ENCODE data around the gene RFESD. TPM values are rescaled to one million over a fixed set of nuclear protein-coding genes. Genes with fewer than 3 reads are reported as not detected.

The RFESD gene
- total and polyA plus RNA-seq, 2 of the 8 experiments (the other 6 are each of a cell fraction or from before 2014, with no cell fraction given): 1.7 to 2.0 TPM

- TF ChIP-seq CHD7 (IDR thresholded peaks at IDR 0.05; ENCODE audit: insufficient replicate concordance, low read length) (no peak), POLR2A (IDR thresholded peaks at IDR 0.05; ENCODE audit: control extremely low read depth in 1 of 2, low read depth in 2 of 2, low read length in 2 of 2) (no peak), RAD21 (IDR thresholded peaks at IDR 0.05 in 1 of 2, conservative IDR thresholded peaks at IDR 0.05 in 1 of 2; ENCODE audit: low read depth in 2 of 2, low read length in 2 of 2) (peak; percentile 55 to 63), SUZ12 (IDR thresholded peaks at IDR 0.05; ENCODE audit: low read length) (no peak)
- TF ChIP-seq, protein P1, sequence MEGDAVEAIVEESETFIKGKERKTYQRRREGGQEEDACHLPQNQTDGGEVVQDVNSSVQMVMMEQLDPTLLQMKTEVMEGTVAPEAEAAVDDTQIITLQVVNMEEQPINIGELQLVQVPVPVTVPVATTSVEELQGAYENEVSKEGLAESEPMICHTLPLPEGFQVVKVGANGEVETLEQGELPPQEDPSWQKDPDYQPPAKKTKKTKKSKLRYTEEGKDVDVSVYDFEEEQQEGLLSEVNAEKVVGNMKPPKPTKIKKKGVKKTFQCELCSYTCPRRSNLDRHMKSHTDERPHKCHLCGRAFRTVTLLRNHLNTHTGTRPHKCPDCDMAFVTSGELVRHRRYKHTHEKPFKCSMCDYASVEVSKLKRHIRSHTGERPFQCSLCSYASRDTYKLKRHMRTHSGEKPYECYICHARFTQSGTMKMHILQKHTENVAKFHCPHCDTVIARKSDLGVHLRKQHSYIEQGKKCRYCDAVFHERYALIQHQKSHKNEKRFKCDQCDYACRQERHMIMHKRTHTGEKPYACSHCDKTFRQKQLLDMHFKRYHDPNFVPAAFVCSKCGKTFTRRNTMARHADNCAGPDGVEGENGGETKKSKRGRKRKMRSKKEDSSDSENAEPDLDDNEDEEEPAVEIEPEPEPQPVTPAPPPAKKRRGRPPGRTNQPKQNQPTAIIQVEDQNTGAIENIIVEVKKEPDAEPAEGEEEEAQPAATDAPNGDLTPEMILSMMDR (IDR thresholded peaks at IDR 0.05; ENCODE audit: control extremely low read depth in 1 of 3, insufficient read depth in 1 of 3, low read depth in 1 of 3, low read length in 3 of 3): peak in 2 of 3 experiments; percentile 41 to 63; a peak in 2 of 4 replicates
- TF ChIP-seq, protein P2, sequence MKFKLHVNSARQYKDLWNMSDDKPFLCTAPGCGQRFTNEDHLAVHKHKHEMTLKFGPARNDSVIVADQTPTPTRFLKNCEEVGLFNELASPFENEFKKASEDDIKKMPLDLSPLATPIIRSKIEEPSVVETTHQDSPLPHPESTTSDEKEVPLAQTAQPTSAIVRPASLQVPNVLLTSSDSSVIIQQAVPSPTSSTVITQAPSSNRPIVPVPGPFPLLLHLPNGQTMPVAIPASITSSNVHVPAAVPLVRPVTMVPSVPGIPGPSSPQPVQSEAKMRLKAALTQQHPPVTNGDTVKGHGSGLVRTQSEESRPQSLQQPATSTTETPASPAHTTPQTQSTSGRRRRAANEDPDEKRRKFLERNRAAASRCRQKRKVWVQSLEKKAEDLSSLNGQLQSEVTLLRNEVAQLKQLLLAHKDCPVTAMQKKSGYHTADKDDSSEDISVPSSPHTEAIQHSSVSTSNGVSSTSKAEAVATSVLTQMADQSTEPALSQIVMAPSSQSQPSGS (IDR thresholded peaks at IDR 0.05; ENCODE audit: low read length): no peak
These were observed 17.7 kb downstream of the RFESD start (continued) for GRCh38 chr5:95664204-95664786.

All from H1 (cell line).